Measurements from ENCODE around the gene NOS1AP.

Gene NOS1AP

GRCh38 chr1:162158624-162159271, 89.3 kb downstream of the NOS1AP start:
- H3K27me3 ChIP-seq (replicated peaks; ENCODE audit: control insufficient read depth, insufficient read depth, low read length): peaks cover 2% of the 10 kb centered on the region; the same call in 1 of the 2 replicates
- H3K36me3 ChIP-seq (ENCODE audit: control insufficient read depth, insufficient read depth, low read length): no peaks in the 10 kb centered on the region
- no peak overlapping the region for H3K4me3 ChIP-seq (replicated peaks; ENCODE audit: low read depth, low read length)
- TF ChIP-seq, protein P1, sequence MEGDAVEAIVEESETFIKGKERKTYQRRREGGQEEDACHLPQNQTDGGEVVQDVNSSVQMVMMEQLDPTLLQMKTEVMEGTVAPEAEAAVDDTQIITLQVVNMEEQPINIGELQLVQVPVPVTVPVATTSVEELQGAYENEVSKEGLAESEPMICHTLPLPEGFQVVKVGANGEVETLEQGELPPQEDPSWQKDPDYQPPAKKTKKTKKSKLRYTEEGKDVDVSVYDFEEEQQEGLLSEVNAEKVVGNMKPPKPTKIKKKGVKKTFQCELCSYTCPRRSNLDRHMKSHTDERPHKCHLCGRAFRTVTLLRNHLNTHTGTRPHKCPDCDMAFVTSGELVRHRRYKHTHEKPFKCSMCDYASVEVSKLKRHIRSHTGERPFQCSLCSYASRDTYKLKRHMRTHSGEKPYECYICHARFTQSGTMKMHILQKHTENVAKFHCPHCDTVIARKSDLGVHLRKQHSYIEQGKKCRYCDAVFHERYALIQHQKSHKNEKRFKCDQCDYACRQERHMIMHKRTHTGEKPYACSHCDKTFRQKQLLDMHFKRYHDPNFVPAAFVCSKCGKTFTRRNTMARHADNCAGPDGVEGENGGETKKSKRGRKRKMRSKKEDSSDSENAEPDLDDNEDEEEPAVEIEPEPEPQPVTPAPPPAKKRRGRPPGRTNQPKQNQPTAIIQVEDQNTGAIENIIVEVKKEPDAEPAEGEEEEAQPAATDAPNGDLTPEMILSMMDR (IDR thresholded peaks at IDR 0.05; ENCODE audit: insufficient read depth, low read length, poor library complexity, severe bottlenecking): no peak
- DNase-seq (ENCODE audit: extremely low read depth, insufficient read length): no peak

DNA sequence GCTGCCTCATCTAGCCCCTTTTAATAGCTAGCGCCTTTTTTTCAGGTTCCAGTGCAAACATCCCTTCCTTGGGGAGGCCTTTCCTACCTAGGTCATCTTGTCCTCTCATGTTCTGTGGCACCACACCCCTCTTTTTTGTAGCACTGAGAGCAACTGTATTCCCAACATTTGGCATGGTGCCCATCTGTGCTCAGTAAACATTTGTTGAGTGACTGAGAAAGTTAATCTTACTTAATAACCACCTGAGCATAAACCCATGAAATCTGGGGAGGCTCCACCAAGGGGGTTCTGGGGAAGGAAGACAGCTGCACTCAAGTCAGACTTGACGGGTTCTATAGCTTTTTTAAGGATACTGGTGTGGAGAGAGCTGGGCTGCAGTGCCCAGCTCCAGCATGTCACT, 90.0 kb downstream of the NOS1AP start:
- no peak overlapping the region for H3K4me3 ChIP-seq (replicated peaks; ENCODE audit: low read depth, low read length)
- peaks cover 2% of the 10 kb centered on the region; the same call in 1 of the 2 replicates for H3K27me3 ChIP-seq (replicated peaks; ENCODE audit: control insufficient read depth, insufficient read depth, low read length)
- no peaks in the 10 kb centered on the region for H3K36me3 ChIP-seq (ENCODE audit: control insufficient read depth, insufficient read depth, low read length)
- no peak for DNase-seq (ENCODE audit: extremely low read depth, insufficient read length)
- TF ChIP-seq, protein P1 (IDR thresholded peaks at IDR 0.05; ENCODE audit: insufficient read depth, low read length, poor library complexity, severe bottlenecking): no peak

GRCh38 chr1:162161916-162162550, 92.5 kb downstream of the NOS1AP start:
- H3K27me3 ChIP-seq (replicated peaks; ENCODE audit: control insufficient read depth, insufficient read depth, low read length): no peaks in the 10 kb centered on the region; the same call in none of the 2 replicates
- no peak for DNase-seq (ENCODE audit: extremely low read depth, insufficient read length)
- H3K36me3 ChIP-seq (ENCODE audit: control insufficient read depth, insufficient read depth, low read length): no peaks in the 10 kb centered on the region
- TF ChIP-seq, protein P1 (IDR thresholded peaks at IDR 0.05; ENCODE audit: insufficient read depth, low read length, poor library complexity, severe bottlenecking): no peak
- no peak overlapping the region for H3K4me3 ChIP-seq (replicated peaks; ENCODE audit: low read depth, low read length)

- Histone ChIP-seq H3K36me3 (ENCODE audit: control insufficient read depth, insufficient read depth, low read length) (no peaks in the 10 kb centered on the region), H3K27me3 (replicated peaks; ENCODE audit: control insufficient read depth, insufficient read depth, low read length) (no peaks in the 10 kb centered on the region; the same call in none of the 2 replicates), H3K4me3 (replicated peaks; ENCODE audit: low read depth, low read length) (no peak overlapping the region)
- TF ChIP-seq, protein P1 (IDR thresholded peaks at IDR 0.05; ENCODE audit: insufficient read depth, low read length, poor library complexity, severe bottlenecking): no peak
- DNase-seq (ENCODE audit: extremely low read depth, insufficient read length): no peak
Observed at GRCh38 chr1:162165528-162165927, 96.0 kb downstream of the NOS1AP start.

DNA sequence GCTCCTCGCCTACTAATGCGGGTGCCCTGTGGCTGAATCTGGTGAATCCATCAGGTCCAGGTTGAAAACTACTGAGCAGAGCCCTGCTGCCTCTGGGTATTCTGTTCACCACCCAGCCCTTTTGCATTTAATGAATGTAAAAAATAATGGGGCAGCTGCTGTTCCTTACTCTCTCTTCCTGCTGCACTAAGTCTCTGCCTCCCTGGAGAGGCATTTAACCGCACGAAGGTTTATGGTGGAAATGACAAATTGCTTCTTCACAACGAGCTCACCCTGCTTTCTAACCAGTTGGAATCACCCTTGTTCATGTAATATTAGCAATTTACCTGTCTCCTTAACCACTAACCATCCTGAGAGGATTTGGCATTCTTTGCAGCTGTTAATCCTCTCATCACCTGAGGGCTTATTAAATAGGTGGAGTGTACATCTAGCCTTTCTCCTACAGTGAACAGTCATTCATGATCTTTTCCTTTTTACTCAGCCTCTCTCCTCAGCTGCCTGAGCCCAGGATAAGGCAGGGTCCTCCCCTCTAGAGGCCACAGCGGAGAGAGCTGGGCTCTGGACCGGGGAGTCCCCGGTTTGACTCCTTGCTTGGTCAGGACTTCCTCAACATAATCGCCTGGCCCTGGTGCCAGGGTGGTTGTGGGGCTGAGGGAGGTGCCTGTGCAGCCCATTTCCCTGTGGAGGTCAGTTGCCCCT, 97.6 kb downstream of the NOS1AP start:
- TF ChIP-seq, protein P1 (IDR thresholded peaks at IDR 0.05; ENCODE audit: insufficient read depth, low read length, poor library complexity, severe bottlenecking): no peak
- H3K27me3 ChIP-seq (replicated peaks; ENCODE audit: control insufficient read depth, insufficient read depth, low read length): no peaks in the 10 kb centered on the region; the same call in none of the 2 replicates
- no peak overlapping the region for H3K4me3 ChIP-seq (replicated peaks; ENCODE audit: low read depth, low read length)
- no peak for DNase-seq (ENCODE audit: extremely low read depth, insufficient read length)
- no peaks in the 10 kb centered on the region for H3K36me3 ChIP-seq (ENCODE audit: control insufficient read depth, insufficient read depth, low read length)
